ENCODE data around the gene XRCC5.

- TF ChIP-seq POLR2A (IDR thresholded peaks at IDR 0.05) (no peak), CTCF (IDR thresholded peaks at IDR 0.05) (no peak)
Observed at GRCh38 chr2:216084547-216084946, 24.6 kb upstream of the XRCC5 start.
